Dedifferentiated amniotic fluid mesenchymal stem cell (primary cell): Measurements from ENCODE around the gene SPTBN4.
"Not testable (repeated sequence)": the region's sequence is repeated elsewhere in the genome, so short reads cannot be mapped to it uniquely, and the experiment has no call there.

Experiments used
- DNase-seq: peaks from one replicate; pipeline ENCODE4 v3.0.0-alpha.2; 2016; ENCODE audit errors: extremely low spot score

SPTBN4 gene

DNA sequence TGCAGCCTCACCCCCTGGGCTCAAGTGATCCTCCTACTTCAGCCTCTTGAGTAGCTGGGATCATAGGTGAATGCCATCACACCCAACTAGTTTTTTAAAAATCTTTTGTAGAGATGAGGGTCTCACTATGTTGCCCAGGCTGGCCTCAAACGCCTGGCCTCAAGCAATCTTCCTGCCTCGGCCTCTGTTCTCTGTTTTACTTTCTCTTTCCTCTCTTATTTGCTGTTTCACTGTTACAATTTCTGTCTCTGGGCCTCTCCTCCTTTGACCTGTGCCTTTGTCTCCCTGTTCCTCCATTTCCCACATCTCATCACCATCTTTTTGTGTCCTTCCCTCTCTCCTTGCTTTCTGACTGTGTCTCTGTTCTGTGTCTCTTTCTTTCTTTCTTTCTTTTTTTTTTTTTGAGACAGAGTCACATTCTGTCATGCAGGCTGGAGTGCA is 119.2 kb downstream of the SPTBN4 start:
- no peak for DNase-seq

DNA sequence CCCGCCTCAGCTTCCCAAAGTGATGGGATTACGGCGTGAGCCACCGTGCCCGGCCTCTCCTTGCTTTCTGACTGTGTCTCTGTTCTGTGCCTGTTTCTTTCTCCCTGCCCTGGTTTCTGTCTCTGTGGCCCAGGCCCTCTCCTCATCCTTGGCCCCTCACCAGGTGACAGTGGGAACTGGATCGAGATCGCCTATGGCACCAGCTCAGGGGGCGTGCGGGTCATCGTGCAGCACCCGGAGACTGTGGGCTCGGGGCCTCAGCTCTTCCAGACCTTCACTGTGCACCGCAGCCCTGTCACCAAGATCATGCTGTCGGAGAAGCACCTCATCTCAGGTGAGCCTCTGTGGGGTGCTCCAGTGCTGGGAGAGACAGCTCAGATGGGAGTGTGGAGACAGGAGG is 119.8 kb downstream of the SPTBN4 start:
- DNase-seq: no peak

DNA sequence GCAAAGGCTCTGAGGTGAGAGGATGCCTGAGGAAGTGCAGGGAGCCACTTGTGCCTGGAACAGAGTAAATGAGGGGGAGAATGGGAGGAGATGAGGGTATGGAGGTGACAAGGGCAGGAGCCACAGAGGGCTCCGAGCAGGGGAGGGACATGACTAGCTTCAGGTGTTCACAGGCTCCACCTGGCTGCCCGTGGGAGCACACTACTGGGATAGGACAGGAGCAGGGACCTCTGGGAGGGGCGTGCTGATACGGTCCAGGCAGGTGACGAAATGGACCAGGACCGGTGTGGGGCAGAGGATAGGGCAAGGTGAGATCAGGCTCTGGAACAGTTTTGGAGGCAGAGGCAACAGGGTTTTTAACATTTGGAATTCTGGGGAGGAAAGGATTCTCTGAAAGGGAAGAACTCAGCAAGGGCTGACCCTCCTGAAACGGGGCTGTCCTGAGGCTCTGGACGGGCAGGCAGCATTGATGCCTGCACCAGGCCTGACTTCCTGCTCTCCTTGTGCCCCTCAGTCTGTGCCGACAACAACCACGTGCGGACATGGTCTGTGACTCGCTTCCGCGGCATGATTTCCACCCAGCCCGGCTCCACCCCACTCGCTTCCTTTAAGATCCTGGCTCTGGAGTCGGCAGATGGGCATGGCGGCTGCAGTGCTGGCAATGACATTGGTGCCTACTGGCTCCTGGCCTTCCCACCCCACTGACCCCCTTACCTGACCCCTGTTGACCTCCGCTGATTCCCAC is 121.5 kb downstream of the SPTBN4 start:
- no peak for DNase-seq

DNA sequence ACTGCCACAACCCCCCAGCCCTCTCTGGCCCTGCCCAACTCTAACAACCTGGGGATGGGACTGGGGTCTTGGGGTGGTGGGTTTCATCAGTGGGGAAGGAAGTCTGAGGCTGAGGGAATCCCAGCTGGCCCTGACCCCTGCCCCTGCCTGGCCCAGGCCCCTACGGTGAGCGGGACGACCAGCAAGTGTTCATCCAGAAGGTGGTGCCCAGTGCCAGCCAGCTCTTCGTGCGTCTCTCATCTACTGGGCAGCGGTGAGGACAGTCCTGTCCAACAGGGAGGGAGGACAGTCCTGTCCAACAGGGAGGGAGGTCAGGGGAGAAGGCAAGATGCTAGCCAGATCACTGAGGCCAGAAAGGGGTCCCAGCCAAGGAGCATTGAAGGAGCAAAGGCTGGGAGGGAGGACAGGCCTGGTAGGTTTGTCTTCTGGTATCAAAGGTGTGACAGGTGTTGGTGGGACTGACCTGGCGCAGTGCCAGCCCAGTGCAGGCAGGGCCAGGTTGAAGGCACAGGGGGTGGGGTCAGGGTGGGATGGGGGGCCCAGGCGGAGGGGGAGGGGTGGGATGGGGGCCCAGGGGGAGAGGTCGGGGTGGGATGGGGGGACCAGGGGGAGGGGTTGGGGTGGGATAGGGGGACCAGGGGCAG is 122.2 kb downstream of the SPTBN4 start:
- no peak for DNase-seq

DNA sequence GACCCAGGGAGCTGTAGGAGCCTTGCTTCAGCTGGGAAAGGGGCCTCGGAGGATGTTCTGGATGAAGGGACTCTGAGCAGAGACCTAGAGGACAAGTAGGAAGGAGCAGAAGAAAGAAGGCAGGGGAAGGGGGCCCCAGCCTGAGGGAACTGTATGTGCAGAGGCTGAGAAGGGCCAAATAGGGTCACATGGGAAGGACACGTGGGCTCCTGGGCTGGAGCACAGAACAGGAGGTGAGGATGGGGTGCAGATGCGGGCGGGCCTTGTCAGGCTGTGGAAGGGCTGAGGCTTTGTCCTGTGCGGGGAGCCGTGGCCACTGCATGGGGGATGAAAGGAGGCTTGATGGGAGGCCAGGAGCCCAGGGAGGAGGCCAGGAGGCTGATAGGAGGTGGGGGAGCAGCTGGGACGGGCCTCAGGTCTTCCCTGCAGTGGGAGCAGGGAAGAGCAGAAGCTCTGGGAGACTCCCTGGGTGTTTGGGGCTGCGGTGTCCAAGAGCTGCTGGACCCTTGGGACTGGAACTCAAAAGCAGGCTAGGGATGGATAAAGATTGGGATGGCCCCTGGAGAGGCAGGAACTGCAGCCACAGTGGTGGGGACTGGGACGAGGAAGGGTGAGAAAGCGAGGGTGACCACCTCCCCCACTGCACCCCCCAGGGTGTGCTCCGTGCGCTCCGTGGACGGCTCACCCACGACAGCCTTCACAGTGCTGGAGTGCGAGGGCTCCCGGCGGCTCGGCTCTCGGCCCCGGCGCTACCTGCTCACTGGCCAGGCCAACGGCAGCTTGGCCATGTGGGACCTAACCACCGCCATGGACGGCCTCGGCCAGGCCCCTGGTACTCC is 123.0 kb downstream of the SPTBN4 start:
- no peak for DNase-seq

DNA sequence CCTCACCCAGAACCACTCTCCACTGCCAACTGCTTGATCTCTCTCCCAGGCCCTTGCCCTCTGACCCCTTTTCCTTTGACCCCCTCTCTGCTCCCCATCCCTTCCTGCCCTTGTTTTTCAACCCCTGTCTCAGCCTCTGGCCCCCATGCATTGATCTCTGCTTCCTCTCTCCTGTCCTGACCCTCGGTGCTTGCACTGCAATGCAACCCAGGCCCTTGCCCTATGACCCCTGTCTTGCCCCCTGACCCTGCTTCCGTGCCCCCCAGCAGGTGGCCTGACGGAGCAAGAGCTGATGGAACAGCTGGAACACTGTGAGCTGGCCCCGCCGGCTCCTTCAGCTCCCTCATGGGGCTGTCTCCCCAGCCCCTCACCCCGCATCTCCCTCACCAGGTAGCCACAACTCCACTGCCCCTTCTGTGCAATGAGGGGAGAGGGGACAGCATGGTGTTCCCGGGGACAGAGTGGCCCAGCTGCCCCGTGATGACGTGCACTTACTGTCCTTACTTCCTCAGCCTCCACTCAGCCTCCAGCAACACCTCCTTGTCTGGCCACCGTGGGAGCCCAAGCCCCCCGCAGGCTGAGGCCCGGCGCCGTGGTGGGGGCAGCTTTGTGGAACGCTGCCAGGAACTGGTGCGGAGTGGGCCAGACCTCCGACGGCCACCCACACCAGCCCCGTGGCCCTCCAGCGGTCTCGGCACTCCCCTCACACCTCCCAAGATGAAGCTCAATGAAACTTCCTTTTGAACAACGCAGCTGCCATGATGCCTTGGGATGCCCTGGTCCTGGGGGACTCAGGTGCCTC is 123.9 kb downstream of the SPTBN4 start:
- no peak for DNase-seq

DNA sequence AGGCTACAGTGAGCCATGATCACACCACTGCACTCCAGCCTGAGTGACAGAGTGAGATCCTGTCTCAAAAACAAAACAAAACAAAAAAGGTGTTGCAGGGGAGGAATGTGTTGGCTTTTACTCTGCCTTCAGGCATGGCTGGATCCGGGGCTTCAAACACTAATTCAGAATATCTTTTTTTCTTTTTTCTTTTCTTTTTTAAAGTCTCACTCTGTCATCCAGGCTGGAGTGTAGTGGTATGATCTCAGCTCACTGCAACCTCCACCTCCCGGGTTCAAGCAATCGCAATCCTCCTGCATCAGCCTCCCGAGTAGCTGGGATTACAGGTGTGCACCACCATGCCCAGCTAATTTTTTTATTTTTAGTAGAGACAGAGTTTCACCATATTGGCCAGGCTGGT is 124.9 kb downstream of the SPTBN4 start:
- DNase-seq: not testable (repeated sequence)

DNA sequence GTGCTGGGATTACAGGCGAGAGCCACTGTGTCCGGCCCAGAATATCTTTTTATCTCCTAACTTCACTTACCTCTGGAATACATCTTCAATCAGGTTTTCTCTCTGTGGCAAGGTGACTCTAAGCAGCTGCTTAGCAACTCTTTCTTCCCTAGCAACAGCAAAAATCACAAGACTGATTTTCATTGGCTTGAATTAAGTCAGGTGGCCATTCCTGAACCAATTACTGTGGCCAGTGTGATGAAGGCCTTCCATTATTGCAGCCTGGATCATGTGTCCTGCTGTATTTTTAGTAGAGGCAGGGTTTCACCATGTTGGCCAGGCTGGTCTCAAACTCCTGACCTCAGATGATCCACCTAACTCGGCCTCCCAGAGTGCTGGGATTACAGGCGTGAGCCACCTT is 125.4 kb downstream of the SPTBN4 start:
- no peak for DNase-seq

DNA sequence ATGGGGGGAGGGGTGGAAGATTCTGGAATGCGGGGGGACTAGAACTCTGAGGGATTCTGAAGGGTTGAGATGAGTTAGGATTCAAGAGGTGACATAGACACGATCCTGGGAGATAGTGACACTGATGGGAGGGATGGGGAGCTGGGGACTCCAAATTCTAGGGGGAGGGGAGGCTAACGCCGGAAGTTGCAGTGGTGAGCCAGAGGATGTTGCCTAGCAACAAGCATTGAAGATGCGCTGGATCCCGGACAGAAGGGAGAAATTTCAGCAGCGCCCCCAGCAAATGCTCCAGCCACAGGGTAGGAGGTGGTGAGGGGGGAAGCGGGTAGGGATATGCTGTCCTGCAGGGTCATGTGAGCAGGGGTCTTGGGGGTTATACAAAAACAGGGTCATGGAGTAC is 127.5 kb downstream of the SPTBN4 start:
- DNase-seq: no peak

DNA sequence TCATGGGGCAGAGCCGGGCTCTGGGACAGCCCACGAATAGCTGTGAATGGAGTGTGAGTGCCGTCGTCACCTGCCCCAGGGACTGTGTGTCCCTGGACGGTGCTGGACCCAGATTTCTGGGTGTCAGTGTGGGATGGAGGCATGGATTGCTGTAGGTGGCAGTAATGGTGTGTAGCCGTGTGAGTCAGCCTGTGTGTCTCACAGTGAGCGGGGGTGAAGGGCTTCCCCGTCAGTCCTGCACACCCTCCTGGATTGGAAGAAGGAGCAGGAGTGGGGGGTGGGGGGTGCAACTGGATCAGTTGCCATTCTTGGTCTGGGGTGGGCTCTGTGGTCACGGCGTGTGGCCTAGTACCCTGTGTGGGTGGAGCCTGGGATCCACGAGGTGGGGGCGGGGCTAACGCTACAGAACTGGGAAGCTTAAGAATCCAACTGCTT is 127.9 kb downstream of the SPTBN4 start:
- DNase-seq: no peak

DNA sequence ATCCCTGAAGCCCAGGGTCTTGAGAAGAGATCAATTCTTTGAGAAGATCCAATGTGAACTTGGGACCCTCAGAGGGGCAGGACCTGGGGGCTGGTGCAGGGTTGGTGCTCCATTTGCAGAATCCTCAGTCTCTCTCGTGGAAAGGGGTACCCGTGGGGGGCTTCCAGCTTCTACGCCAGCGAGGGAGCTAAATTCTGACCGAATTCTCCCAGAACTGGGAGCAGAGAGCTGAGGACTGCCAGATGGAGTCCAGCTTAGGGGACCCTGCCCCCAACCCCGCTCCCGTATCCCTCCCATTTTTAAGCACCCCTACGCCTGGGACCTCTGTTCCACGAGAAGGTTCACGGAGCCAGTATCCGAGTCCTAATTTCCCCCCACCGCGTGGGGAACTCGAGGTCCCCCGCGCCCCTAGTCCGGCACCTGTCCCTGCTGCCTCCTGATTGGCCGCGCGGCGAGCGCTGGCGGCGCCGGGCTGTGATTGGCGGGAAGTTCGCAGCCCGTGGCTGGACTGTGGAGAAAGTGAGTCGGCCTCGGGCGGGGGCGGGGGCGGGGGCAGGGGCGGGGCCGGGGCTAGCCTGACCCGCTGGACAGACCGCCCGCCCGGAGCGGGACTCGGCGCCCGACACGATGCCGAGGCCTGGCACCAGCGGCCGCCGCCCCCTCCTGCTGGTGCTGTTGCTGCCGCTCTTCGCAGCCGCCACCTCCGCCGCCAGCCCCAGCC is 130.0 kb downstream of the SPTBN4 start:
- no peak for DNase-seq

DNA sequence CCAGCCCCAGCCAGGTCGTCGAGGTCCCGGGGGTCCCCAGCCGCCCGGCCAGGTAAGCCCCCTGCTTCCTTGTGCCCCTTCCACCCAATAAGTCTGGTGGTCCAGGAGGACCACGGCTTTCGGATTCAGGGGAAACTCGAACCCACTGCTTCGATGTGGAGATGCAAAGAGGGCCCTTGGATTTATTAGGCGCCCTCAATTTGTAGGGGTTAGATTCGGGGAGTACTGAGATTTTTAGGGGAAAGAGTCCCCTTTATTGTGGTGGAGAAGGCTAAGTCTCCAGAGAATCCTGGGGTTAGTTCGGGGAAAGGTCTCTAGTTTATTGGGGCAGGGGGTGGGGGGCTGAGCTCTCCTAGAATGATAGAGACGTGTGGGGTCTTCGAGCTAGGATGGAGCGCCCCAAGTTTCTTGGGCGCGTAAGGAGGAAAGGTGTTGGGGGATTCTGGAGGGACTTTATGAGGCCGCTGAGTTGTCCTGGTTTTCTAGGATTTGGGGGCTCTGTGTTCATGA is 130.6 kb downstream of the SPTBN4 start:
- DNase-seq: no peak

DNA sequence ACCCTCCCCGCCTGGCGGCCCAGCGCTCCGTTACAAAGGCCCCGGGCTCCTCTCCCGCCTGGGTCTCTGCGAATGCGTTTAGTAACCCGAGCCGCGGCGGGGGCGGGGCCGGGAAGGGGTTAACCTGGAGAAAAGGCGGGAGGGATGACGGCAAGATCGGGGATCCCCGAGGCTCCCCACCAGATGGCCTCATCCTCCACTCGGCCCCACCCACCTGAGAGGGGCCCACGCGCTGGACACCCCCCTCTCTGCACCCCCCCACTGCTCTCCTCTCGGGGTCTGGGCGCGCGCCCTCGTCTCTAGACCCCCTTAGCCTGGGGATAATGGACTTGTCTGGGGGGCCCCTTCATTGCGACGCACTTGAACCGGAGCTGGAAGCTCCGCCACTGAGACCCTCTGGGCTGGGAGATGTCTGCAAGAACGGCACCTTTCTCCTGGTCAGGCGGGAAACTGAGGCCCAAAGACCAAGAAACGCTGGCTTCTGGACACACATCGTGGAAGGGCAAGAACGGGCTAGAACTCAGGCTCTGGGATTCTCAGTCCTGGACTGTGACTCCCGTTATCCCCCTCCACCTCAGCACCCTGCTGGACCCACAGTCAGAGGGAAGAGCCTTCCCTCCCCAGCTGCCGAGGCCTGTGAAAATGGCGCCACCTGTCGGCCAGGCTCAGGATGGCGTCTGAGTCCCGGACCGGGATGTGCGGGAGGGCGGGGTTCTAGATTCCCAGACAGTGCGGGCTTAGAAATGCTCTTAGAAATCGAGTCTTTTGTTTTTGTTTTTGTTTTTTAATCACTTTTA is 131.5 kb downstream of the SPTBN4 start:
- DNase-seq: peak; percentile 76

DNA sequence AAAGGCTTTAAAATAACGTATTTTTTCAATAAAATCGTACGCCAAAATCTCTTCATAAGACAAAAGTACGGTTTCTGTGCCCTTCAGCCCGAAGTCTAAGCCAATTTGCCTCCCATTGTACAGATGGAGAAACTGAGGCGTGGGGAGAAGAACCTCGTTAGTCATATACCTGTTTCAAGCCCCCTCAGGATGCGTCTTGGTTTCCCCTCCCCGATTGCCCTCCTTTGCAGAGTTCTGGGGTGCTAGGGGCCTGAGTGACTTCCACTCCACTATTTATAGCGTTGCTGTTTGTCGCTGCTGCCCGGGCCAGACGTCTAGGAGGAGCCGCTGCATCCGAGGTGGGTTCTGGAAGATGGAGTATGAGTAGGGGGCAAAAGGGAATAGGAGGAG is 132.1 kb downstream of the SPTBN4 start:
- DNase-seq: no peak

DNA sequence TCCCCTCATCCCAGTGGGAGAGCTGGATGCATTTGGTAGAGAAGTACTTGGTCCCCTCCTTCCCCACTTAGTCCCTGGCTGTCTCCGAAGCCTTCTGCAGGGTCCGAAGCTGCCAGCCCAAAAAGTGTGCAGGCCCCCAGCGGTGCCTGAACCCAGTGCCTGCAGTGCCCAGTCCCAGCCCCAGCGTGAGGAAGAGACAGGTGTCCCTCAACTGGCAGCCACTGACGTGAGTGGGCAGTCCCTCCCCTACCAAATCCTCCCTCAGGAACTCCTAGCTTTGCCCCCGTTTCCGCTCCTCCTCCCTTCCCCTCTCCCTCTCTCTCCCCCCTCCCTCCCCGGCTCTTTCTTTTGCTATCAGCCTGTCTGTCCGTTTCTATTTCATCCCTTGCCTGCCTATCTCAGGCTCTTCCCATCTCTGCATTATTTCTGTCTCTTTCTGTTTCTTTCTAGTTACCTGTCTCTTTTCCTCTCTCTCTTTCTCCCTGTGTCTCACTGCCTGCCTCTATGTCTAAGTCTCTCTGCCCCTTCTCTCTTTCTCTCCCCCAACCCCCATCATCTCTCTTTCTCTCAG is 132.6 kb downstream of the SPTBN4 start:
- DNase-seq: no peak

DNA sequence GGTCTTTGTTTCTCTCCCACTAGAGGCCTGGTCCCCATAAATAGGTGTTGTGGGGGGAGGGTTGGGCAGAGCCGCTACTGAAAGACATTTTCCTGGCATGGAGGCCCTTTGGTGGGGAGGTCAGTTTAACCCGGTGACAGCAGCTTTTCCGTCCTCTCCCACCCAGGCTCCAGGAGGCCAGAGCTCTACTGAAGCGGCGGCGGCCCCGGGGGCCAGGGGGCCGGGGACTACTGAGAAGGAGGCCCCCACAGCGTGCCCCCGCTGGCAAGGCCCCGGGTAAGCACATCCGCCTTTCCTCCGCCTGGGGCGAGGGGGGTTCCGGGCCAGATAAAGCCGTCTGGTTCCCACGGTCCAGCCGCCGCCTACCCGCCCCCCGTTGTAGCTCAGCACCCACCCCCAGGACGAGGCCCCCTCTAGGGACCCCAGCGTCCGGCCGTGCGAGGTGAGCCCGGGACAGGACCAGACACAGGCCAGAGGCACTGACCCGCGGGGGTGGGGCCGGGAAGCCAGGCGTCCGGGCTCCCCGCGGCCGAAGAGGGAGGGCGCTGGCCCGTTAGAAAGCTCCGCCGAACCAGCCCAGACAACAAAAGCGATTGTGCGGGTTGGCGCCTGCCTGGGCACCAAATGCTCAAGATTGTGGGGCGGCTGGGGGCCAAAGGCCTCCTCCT is 133.2 kb downstream of the SPTBN4 start:
- no peak for DNase-seq

DNA sequence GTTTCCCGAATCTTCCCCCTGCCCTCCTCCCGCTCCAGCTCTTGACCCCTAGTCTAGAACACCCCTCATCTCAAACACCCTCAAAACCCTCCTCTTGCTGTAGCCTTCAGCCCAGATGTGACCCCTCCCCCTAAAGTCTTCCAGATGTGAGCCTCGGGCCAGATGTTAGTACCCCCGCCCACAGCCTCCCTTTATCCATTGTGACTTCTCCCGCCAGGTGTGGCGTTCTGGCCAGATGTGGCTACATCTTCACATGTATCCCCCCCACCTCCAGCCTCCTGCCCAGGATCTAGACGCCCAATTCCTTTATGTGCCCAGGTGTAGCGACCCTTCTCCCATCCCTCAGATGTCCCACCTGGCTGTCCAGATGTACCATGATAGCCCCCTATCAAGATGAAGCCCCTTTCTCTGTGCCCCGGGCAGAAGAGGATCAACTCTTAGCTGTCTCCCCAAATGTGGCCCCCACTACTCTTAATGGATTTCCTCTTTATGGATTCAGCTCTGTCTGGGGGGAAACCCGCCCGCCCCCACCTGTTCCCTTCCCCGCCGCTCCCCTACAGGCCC is 133.9 kb downstream of the SPTBN4 start:
- DNase-seq: no peak

DNA sequence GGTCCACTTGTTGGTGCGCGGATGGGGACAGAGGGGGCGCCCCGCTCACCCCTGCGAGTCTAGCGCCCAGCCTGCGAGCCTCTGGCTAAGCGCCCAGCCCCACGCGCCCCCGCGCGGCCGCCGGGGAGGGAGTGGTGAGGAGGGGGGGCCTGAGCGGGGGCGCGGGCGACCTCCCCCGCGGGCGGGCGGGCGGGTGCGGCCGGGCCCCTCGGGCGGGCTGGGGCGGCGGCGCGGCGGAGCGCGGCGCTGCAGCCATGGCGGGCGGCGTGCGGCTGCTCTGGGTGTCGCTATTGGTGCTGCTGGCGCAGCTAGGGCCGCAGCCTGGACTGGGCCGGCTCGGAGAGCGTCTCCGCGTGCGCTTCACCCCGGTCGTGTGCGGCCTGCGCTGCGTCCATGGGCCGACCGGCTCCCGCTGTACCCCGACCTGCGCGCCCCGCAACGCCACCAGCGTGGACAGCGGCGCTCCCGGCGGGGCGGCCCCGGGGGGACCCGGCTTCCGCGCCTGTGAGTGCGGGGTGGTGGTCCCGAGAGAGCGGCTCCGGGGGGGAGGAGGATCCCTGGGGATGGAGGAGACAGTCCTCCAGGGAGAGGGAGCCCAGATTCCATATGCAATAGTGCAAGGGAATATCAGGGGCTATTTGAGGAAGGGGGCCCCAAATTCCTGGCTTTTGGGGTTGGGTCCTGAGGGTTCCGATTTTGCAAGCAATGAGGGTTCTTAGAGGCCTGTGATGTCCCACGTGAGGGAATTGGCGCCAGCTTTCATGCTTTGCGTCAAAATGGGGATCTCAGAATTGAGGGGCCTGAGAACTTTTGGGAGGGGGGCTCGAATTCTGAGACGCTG is 134.6 kb downstream of the SPTBN4 start, which contains the start of gene LTBP4:
LTBP4 (plus strand) TSS at position 236 of the 841 bp plus-strand sequence; CDS start at position 255, 19 bp downstream.
- DNase-seq: no peak
